Choroid plexus epithelial cell (primary cell): Measurements from ENCODE around the gene UTRN.

Source experiments
- DNase-seq: peaks from one replicate; pipeline ENCODE4 v3.0.0-alpha.2; 2010; ENCODE audit warnings: low read depth
- H3K4me3 ChIP-seq: 2 replicates; pipeline ENCODE4 v1.5.1; 2011; ENCODE audit warnings: low read depth, mild to moderate bottlenecking, control low read depth, low read length, moderate library complexity
- CTCF ChIP-seq: conservative IDR thresholded peaks from 2 replicates; pipeline ENCODE4 v1.5.1; 2011; ENCODE audit warnings: low read depth, mild to moderate bottlenecking, control low read depth, inconsistent platforms, low read length, moderate library complexity

Gene UTRN

GRCh38 chr6:144315981-144316861 lies 31.1 kb downstream of the UTRN start:
- DNase-seq, result no peak
- TF ChIP-seq CTCF, result no peak
- H3K4me3 ChIP-seq, result no peak overlapping the region

GRCh38 chr6:144316862-144317195 lies 31.7 kb downstream of the UTRN start:
- H3K4me3 ChIP-seq, result no peak overlapping the region
- TF ChIP-seq CTCF, result no peak
- DNase-seq, result no peak

- peak; percentile 42 for DNase-seq
- no peak for TF ChIP-seq CTCF
- H3K4me3 ChIP-seq, result no peak overlapping the region
Observed at GRCh38 chr6:144317736-144318135, 32.6 kb downstream of the UTRN start.

- no peak overlapping the region for H3K4me3 ChIP-seq
- DNase-seq, result no peak
- no peak for TF ChIP-seq CTCF
Observed at GRCh38 chr6:144319211-144319610, 34.1 kb downstream of the UTRN start.

- no peak overlapping the region for H3K4me3 ChIP-seq
- no peak for TF ChIP-seq CTCF
- no peak for DNase-seq
Observed at GRCh38 chr6:144320741-144321140, 35.6 kb downstream of the UTRN start.

- peak; percentile 57 for DNase-seq
- peak; percentile 24 for TF ChIP-seq CTCF
- no peak overlapping the region for H3K4me3 ChIP-seq
Observed at GRCh38 chr6:144321839-144322591, 36.9 kb downstream of the UTRN start.
